ENCODE data around the gene TLCD3B.

Gene TLCD3B

GRCh38 chr16:30060346-30060745 is 29.3 kb upstream of the TLCD3B start:
- Histone ChIP-seq H3K27me3 (ENCODE audit: control insufficient read depth, low read length) (no peaks in the 10 kb centered on the region), H3K27ac (ENCODE audit: low read depth, low read length) (no peak overlapping the region), H3K4me1 (ENCODE audit: control insufficient read depth, low read length) (peaks cover 11% of the 10 kb centered on the region), H4K20me1 (ENCODE audit: control insufficient read depth, insufficient read depth, low read depth, low read length) (no peaks in the 10 kb centered on the region), H3K9me3 (ENCODE audit: control insufficient read depth, insufficient read depth, low read length) (no peaks in the 10 kb centered on the region), H3K36me3 (ENCODE audit: control insufficient read depth, low read length) (peaks cover 17% of the 10 kb centered on the region), H3K79me2 (ENCODE audit: control insufficient read depth, low read length) (peaks cover 18% of the 10 kb centered on the region), H3K4me2 (ENCODE audit: low read length) (no peak overlapping the region), H3K9me2 (replicated peaks; ENCODE audit: control insufficient read depth, low read length) (no peaks in the 10 kb centered on the region), H3K4me3 (ENCODE audit: low read length) (no peak overlapping the region), H3F3A (ENCODE audit: control insufficient read depth, insufficient read depth) (peaks cover 5% of the 10 kb centered on the region)
- no peak for TF ChIP-seq CTCF (IDR thresholded peaks at IDR 0.05; ENCODE audit: low read depth, low read length, poor library complexity, severe bottlenecking)
- TF ChIP-seq EZH2phosphoT487 (IDR thresholded peaks at IDR 0.05; ENCODE audit: borderline replicate concordance, low read length) = no peak

GRCh38 chr16:30054959-30055553 is 24.0 kb upstream of the TLCD3B start:
- Histone ChIP-seq H4K20me1 (ENCODE audit: control insufficient read depth, insufficient read depth, low read depth, low read length) (no peaks in the 10 kb centered on the region), H3K79me2 (ENCODE audit: control insufficient read depth, low read length) (peaks cover 15% of the 10 kb centered on the region), H3K4me1 (ENCODE audit: control insufficient read depth, low read length) (peaks cover 28% of the 10 kb centered on the region), H3K9me2 (replicated peaks; ENCODE audit: control insufficient read depth, low read length) (no peaks in the 10 kb centered on the region), H3K4me3 (ENCODE audit: low read length) (peak overlapping the region; percentile 20; the same call in 1 of the 2 replicates), H3K9me3 (ENCODE audit: control insufficient read depth, insufficient read depth, low read length) (no peaks in the 10 kb centered on the region), H3K27me3 (ENCODE audit: control insufficient read depth, low read length) (no peaks in the 10 kb centered on the region), H3K36me3 (ENCODE audit: control insufficient read depth, low read length) (peaks cover 6% of the 10 kb centered on the region; the same call in 1 of the 2 replicates), H3K4me2 (ENCODE audit: low read length) (peak overlapping the region; percentile 51), H3K27ac (ENCODE audit: low read depth, low read length) (no peak overlapping the region), H3F3A (ENCODE audit: control insufficient read depth, insufficient read depth) (no peaks in the 10 kb centered on the region; the same call in 1 of the 2 replicates)
- TF ChIP-seq CTCF (IDR thresholded peaks at IDR 0.05; ENCODE audit: low read depth, low read length, poor library complexity, severe bottlenecking) (peak; percentile 90), EZH2phosphoT487 (IDR thresholded peaks at IDR 0.05; ENCODE audit: borderline replicate concordance, low read length) (no peak)

- peaks cover 6% of the 10 kb centered on the region; the same call in 1 of the 2 replicates for H3K36me3 ChIP-seq (ENCODE audit: control insufficient read depth, low read length)
- H3F3A ChIP-seq (ENCODE audit: control insufficient read depth, insufficient read depth) = no peaks in the 10 kb centered on the region; the same call in 1 of the 2 replicates
- peak overlapping the region; percentile 20; the same call in 1 of the 2 replicates for H3K4me3 ChIP-seq (ENCODE audit: low read length)
- peaks cover 15% of the 10 kb centered on the region for H3K79me2 ChIP-seq (ENCODE audit: control insufficient read depth, low read length)
- H3K27me3 ChIP-seq (ENCODE audit: control insufficient read depth, low read length) = no peaks in the 10 kb centered on the region
- H3K9me2 ChIP-seq (replicated peaks; ENCODE audit: control insufficient read depth, low read length) = no peaks in the 10 kb centered on the region
- no peaks in the 10 kb centered on the region for H3K9me3 ChIP-seq (ENCODE audit: control insufficient read depth, insufficient read depth, low read length)
- no peak overlapping the region for H3K27ac ChIP-seq (ENCODE audit: low read depth, low read length)
- no peak for TF ChIP-seq CTCF (IDR thresholded peaks at IDR 0.05; ENCODE audit: low read depth, low read length, poor library complexity, severe bottlenecking)
- no peak for TF ChIP-seq EZH2phosphoT487 (IDR thresholded peaks at IDR 0.05; ENCODE audit: borderline replicate concordance, low read length)
- no peaks in the 10 kb centered on the region for H4K20me1 ChIP-seq (ENCODE audit: control insufficient read depth, insufficient read depth, low read depth, low read length)
- peaks cover 28% of the 10 kb centered on the region for H3K4me1 ChIP-seq (ENCODE audit: control insufficient read depth, low read length)
- H3K4me2 ChIP-seq (ENCODE audit: low read length) = peak overlapping the region; percentile 51
Observed at GRCh38 chr16:30054451-30054850, 23.4 kb upstream of the TLCD3B start.
